ENCODE data around the gene CIB4.

Gene CIB4

GRCh38 chr2:26550276-26551015 is 90.7 kb downstream of the CIB4 start:
- no peak for DNase-seq (ENCODE audit: low spot score)

DNA sequence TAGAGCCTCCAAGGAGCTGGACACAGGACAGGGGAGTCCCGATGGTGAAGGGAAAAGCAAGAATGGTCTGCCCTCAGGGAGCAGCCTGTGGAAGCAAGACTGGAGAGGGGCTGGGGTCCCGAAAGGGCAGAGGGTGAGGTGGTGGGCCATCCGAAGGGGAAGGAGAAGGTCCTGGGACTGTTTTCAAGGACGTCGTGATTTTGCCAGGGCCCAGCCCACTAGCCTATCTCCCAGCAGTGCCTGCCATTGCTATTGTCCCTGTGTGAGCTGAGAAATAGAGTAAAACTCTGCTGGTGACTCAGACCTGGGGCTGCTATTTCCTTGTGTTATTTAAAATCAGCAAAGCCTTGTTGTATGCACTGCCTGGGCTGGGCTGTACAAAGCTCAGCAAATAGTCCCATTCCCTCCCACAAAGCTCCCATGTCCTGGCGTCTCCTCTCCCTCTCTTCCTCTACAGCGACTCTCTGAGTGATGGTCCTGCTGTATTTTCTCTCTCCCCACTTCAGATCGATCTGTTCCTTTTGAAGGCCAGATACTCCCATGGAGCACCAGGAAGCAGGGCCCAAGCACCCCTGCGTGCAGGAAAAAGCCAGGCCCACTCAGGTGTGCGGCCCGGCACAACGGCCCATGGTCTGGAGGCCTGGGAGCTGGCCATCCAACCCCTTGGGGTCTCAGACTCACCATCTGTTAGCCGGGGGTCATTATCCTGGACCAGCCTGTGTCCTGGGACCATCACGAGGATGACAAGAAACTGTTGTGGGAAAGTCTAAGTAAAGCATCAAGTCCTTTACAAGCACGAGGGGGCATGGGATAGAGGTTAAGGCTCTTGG is 98.3 kb downstream of the CIB4 start:
- no peak for DNase-seq (ENCODE audit: low spot score)

- no peak for DNase-seq (ENCODE audit: low spot score)
Measured at GRCh38 chr2:26542194-26542455, 99.0 kb downstream of the CIB4 start.

DNA sequence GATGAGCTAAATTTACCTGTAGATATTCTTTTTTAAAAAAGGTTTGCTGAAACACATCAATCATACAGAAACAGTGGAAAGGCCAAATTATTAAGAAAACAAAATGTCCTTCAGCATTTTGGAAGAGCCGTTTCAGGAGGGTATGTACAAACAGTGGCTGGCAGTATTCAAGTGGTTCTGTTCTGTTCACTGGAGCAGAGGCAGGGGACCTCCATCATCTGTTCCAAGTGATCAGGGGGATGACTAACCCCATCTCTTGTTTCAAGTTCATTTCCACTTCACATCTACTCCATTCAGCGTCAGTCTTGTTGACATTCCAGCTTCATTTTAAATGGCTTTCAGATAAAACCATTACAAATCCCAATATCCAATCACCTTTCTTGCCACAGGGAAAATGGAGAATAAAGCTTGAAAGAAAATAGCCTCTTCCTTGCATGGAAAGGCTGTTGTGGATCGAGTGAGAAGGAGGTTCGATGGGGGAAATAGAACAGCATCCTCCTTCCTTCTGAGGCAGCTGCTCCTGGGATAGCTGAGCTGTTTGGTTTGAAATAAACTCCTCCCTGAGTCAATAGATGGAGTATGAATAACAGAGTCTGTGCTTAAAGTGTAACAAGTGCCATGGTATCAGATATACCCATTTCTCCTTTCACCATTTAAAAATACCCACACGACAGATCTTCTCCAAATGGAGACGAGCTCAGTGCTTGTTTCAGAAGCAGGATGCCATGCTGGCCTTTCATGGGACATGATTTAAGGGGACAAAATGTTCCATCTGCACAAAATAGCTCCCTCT is 99.6 kb downstream of the CIB4 start:
- no peak for DNase-seq (ENCODE audit: low spot score)

- no peak for DNase-seq (ENCODE audit: low spot score)
Measured at GRCh38 chr2:26540961-26541360, 100.2 kb downstream of the CIB4 start.

- no peak for DNase-seq (ENCODE audit: low spot score)
Measured at GRCh38 chr2:26540306-26540705, 100.9 kb downstream of the CIB4 start.

DNA sequence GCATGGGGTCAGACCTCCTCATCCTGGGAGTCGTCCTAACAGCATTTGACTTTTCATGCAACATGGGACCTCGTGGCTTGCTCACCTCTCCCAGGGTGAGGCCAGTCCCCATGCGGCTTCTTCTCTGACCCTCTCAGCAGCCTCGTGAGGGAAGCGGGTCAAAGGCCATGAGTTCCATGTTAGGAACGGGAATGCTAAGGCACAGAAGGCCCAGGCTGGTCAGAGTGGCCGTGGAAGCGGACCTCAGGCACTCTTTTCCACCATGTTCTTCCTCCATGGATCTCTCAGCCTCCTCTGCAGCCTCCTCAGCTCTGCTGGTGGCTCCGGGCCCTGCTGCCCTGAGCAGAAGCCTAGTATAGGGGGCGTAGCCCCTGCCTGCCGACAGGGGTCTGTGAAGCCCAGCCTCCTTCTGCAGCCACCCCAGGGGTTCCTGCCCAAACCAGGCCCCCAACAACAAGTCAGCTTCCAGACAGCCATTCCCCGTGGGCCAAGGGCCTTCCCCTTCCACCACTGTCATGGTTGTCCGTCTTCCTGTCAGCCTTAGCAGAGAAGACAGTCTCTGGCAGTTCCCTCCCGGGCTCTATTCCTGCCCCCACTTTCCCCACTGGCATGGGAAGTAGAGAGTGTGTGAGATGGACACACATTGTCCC is 103.2 kb downstream of the CIB4 start:
- DNase-seq (ENCODE audit: low spot score), result no peak

DNA sequence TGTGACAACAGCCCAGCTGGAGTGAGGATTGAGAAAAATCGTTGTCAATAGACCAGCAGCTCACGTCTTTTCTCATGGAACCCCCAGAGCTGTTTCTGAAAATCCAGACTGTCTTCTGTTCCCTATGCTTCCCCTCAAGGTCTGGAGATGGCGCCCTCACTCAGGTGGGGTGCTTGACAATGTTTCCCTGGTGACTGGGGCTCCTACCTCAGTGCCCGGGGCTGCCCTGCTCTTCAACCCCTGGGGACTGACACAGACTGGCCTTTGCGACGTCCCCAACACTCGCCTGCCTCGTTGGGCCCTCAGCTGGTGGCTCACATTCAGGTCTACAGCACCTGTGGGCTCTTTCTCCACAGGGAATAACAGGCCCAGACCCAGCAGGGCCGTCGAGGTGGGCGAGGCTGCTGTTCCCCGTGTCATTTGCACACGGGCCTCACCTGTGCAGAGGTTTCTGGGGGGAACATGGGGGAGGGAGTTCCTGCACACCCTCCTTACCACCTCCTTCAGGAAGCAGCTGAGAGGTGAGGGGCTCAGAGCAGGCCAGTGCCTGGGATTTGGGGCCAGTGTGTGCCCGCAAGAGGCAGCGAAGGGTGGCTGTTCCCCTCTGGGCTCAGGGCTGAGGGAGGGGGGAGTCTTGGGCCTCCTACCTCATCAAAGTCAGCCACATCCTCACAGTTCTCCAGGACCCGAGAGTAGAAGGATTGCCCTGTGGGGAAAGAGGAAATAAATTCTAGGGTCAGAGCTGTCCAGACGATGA is 103.9 kb downstream of the CIB4 start:
- no peak for DNase-seq (ENCODE audit: low spot score)

DNA sequence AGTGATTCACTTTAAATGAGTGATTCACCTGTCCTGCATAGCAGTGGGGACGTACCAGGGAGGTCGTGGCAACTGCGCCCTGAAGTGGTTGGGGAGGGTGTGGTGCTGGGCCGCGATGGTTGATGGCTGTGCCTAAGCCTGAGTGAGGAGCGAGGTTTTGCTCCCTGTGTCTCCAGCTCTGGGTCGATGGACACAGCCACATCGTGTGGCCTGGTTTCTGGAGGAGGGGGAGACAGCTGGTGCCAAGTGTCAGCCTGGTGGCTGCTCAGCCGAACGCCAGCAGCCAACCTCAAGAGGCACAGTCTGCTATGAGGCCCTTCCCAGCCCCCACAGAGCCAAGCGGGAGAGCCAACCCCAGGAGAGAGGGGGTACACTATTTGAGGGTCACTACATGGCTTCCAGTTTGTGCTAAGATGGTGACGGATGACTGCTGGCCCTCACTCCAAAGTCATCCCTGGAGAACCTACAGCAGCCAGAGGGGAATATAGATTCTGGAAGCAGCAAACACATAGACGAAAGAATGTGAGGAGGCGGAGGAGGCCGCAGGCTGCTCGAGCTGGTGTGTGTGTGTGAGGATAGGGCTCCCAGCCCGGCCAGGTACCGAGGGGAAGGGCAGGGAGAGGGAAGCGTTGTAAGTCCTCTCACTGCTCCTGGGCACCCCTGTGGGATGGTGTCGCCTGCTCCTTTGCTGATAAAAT is 104.6 kb downstream of the CIB4 start:
- DNase-seq (ENCODE audit: low spot score), result no peak

- no peak for DNase-seq (ENCODE audit: low spot score)
Measured at GRCh38 chr2:26535663-26536275, 105.4 kb downstream of the CIB4 start.

- DNase-seq (ENCODE audit: low spot score), result no peak
Measured at GRCh38 chr2:26534865-26535662, 106.1 kb downstream of the CIB4 start.

DNA sequence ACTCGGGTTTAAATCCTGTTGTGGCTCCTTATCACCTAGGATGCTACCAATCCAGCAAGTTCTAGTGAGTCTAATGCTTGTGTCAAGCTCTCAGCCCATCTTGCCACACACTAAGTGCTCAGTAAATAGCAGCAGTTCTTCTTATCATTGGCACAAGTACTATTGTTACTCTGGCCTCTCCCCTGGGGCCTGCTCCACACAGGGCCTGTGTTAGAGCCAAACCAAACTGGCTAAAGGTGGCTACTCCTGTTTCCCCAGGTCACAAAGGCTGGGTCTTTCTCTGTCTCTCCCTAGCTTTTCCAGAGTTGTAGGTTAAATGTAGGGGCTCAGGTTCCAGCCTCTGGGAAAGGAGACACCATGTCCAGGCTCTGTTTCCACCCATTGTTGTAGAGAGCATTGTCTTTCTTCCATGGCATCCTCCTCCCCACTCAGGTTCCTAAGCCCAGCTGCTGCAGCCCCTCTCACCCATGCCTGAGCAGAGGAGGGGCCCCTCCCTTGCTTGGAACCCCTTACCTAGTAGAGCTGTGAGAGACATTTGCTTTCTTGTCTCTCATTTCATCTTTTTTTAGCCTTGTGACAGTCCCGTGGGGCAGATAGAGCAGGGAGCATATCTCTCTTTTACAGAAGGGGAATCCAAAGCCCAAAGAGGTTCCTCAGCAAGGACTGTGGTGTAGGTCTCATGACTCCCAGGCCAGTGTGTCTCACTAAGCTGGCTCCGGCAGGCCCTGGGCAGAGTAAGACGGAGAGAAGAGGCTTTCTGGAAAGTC is 106.9 kb downstream of the CIB4 start:
- DNase-seq (ENCODE audit: low spot score), result no peak

DNA sequence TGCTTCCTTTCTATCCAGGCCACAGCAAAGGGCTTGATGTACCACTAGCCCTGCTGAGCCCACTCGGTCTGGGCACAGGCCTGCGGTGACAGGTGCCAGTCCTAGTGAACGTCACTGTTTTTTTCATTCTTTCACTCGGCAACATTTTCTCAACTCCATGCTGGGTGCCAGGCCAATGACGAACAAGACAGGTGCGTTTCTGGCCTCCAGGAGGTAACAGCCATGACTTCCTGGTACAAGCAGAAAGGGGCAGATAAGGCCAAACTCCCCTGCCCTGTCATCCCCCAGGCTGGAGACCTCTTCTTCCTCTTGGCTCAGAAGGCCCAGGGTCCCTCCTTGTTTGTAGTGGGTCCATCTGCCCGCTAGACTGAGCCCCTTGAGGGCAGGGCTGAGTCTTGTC is 107.5 kb downstream of the CIB4 start:
- no peak for DNase-seq (ENCODE audit: low spot score)

DNA sequence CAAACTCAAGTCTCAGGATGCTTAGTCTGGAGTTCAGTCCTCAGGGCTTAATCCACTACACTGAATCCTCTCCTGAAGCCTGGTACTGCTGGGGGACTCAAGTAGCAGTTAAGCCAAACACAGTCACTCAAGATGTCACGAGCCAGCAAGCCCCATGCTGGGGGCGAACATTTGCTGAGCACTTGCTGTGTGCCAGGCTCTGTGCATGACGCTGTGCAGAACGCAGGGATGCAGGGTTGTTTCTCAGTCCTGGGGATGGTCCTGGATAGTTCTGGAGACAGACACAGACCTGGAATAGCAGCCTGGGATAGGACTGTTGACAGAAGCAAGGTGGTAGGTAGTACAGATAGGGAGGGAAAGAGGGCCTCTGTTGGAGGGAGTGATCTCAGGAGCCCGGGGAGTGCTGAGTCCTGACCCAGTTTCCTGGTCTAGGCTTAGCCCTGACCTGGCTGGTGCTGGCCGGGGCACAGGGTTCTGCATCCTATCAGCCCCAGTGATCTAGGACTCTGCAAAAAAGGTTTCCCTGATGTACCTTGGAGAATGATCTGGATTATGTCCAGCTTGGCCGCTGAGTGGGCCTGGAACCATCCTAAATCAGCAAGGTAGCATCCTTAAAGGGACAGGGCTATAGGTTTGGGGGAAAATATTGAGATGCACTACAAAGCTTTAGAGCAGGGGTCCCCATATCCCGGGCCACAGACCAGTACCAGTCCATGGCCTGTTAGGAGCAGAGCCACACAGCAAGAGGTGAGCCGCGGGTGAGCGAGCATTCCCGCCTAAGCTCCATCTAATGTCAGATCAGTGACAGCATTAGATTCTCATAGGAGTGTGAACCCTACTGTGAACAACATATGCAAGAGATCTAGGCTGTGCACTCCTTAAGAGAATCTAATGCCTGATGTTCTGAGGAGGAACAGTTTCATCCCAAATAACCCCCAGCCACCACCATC is 108.6 kb downstream of the CIB4 start:
- no peak for DNase-seq (ENCODE audit: low spot score)

Data from AG08395 (cell line).